ENCODE measurements around the gene FBXO36. TPM values are rescaled to one million over a fixed set of nuclear protein-coding genes. Genes with fewer than 3 reads are reported as not detected.

The FBXO36 gene
- total RNA-seq, 1 experiment from 2014 or later = 3.6 TPM

DNA sequence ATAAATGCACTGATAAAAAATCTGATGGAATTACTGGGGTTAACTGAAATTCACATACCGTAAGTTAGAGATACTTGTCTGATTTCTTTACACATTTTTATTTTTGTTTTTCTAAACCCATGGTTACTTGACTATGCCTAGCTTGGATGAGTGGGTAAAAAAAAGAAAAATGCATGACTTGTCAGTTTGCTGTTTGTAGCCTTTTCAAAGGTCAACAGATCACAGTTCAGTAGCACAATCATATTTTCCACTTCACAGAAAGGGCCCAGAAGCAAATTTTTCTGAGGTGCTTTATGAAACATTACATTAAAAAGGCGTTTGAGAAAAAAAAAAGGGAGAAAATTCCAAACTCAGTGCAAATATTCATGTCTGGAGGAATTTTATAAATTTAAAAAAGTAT, 130.0 kb downstream of the FBXO36 start:
- H3K4me3 ChIP-seq (ENCODE audit: low read length) = no peak overlapping the region
- H3K9me2 ChIP-seq (replicated peaks; ENCODE audit: low read length) = no peaks in the 10 kb centered on the region
- DNase-seq (no peak), ATAC-seq (no peak)
- H3K36me3 ChIP-seq (ENCODE audit: low read depth, low read length) = no peaks in the 10 kb centered on the region
- no peak overlapping the region for H3K9ac ChIP-seq (ENCODE audit: low read length)
- TF ChIP-seq EZH2phosphoT487 (IDR thresholded peaks at IDR 0.05; ENCODE audit: borderline replicate concordance, low read length) = no peak
- H3K4me2 ChIP-seq (ENCODE audit: low read length) = no peak overlapping the region
- H4K20me1 ChIP-seq (ENCODE audit: low read length) = no peaks in the 10 kb centered on the region
- H3K27me3 ChIP-seq (ENCODE audit: low read length) = no peaks in the 10 kb centered on the region
- ChIA-PET CTCF (no interaction called here), POLR2A (ENCODE audit: unreplicated experiment) (no interaction called here)
- intact Hi-C loops (cut with micrococcal nuclease) = no loop called here
- no peaks in the 10 kb centered on the region for H3F3A ChIP-seq (ENCODE audit: low read length, unreplicated experiment)
- H3K4me1 ChIP-seq (ENCODE audit: insufficient read depth, low read length) = peaks cover 27% of the 10 kb centered on the region
- no peaks in the 10 kb centered on the region for H3K79me2 ChIP-seq (ENCODE audit: low read length)
- no peak overlapping the region for H2AFZ ChIP-seq (ENCODE audit: low read length)
- no peaks in the 10 kb centered on the region for H3K9me3 ChIP-seq (ENCODE audit: low read length)
- no TSS peak for BruUV-seq (replicated peaks)
- no peak overlapping the region for H3K27ac ChIP-seq (ENCODE audit: low read length)

DNA sequence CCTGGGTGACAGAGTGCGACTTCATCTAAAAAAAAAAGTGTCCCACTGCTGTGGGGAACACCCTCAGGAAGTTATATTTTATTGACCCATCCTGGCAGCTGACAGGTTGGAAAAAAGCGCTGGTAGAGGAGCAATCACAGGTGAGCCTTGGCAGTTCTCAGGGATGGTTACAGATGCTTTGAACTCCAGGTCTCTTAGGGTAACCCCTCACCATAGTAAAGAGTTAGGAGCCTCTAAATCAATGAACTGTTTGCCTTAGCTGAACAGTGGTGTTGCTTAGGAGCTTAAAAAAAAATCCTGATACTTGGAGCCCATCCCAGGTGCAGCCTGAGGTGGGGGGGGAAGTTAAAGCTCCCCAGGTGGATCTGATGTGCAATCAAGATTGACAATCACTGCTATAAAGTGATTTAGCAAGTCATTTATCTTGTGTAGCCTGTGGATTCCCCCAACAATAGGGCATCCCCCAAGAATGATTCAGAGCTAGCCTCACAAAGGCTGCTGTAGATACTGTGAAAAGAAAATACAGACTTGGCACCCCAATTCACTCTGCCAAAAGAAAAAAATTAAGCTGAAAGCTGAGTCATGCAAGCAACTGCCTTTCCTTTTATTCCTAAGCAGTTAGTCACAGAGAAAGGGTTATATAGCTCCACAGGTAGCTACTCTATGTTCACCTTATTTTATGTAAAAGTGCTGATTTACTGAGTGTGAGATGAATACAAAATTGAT, 131.6 kb downstream of the FBXO36 start:
- Histone ChIP-seq H3K27ac (ENCODE audit: low read length) (peak overlapping the region; percentile 79), H3K36me3 (ENCODE audit: low read depth, low read length) (0 out of 2 replicates have a peak, but pooled peaks cover 1% of the 10 kb centered on the region), H3K9me3 (ENCODE audit: low read length) (no peaks in the 10 kb centered on the region), H3K4me2 (ENCODE audit: low read length) (peak overlapping the region; percentile 75), H3K9ac (ENCODE audit: low read length) (no peak overlapping the region; the same call in 1 of the 2 replicates), H4K20me1 (ENCODE audit: low read length) (no peaks in the 10 kb centered on the region), H2AFZ (ENCODE audit: low read length) (no peak overlapping the region), H3K4me1 (ENCODE audit: insufficient read depth, low read length) (peaks cover 27% of the 10 kb centered on the region), H3K4me3 (ENCODE audit: low read length) (no peak overlapping the region), H3K79me2 (ENCODE audit: low read length) (no peaks in the 10 kb centered on the region), H3K27me3 (ENCODE audit: low read length) (no peaks in the 10 kb centered on the region), H3F3A (ENCODE audit: low read length, unreplicated experiment) (no peaks in the 10 kb centered on the region), H3K9me2 (replicated peaks; ENCODE audit: low read length) (no peaks in the 10 kb centered on the region)
- ChIA-PET CTCF (interaction anchor here (0.7 to 0.9 kb wide), 2 partner anchors 13 to 106 kb away, joined by 3 to 18 read pairs; no protein-coding TSS in a partner anchor), POLR2A (ENCODE audit: unreplicated experiment) (interaction anchor here (0.6 to 0.7 kb wide), 3 partner anchors 32 to 65 kb away, joined by 3 to 10 read pairs (median 5); no protein-coding TSS in a partner anchor)
- intact Hi-C loops (cut with micrococcal nuclease) = no loop called here
- peak; percentile 88 for ATAC-seq
- DNase-seq = peak; percentile 85
- TF ChIP-seq EZH2 (IDR thresholded peaks at IDR 0.05; ENCODE audit: low read length, unreplicated experiment) (no peak), EZH2phosphoT487 (IDR thresholded peaks at IDR 0.05; ENCODE audit: borderline replicate concordance, low read length) (no peak)
- TF ChIP-seq, protein P1, sequence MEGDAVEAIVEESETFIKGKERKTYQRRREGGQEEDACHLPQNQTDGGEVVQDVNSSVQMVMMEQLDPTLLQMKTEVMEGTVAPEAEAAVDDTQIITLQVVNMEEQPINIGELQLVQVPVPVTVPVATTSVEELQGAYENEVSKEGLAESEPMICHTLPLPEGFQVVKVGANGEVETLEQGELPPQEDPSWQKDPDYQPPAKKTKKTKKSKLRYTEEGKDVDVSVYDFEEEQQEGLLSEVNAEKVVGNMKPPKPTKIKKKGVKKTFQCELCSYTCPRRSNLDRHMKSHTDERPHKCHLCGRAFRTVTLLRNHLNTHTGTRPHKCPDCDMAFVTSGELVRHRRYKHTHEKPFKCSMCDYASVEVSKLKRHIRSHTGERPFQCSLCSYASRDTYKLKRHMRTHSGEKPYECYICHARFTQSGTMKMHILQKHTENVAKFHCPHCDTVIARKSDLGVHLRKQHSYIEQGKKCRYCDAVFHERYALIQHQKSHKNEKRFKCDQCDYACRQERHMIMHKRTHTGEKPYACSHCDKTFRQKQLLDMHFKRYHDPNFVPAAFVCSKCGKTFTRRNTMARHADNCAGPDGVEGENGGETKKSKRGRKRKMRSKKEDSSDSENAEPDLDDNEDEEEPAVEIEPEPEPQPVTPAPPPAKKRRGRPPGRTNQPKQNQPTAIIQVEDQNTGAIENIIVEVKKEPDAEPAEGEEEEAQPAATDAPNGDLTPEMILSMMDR (conservative IDR thresholded peaks at IDR 0.05; ENCODE audit: low read depth, low read length) = no peak
- BruUV-seq (replicated peaks) = no TSS peak

DNA sequence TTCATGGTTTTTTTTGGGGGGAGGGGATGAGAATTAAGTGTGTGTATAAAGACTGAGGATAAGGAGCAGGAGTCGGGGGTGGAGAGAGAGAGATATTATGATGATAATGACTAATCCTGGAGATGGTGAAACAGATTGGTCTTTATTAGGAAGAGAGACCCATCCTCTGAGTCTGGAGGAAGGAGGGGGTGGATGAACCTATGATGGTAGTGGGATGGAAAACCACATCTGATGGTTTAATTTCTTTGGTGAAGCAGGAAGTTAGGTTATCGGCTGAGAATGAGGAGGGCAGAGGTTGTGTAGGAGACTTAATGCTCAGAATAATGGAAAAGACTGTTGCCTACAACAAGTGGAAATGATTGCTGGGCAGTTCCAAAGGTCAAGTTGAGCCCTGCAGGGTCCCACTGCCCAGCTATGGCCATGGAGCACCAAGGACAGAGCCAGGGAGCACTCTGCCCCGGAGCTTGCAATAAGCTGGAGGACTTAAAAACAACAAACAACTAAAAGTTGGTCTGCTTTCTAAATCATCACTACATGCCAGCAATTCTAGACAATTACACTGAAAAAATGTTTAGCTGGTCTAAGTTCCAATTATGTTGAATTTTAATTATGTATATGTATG, 138.5 kb downstream of the FBXO36 start:
- ChIA-PET CTCF (no interaction called here), POLR2A (ENCODE audit: unreplicated experiment) (no interaction called here)
- Histone ChIP-seq H3K9me2 (replicated peaks; ENCODE audit: low read length) (no peaks in the 10 kb centered on the region), H3K36me3 (ENCODE audit: low read depth, low read length) (0 out of 2 replicates have a peak, but pooled peaks cover 3% of the 10 kb centered on the region), H3K27ac (ENCODE audit: low read length) (no peak overlapping the region), H3K27me3 (ENCODE audit: low read length) (no peaks in the 10 kb centered on the region), H2AFZ (ENCODE audit: low read length) (no peak overlapping the region), H3K9ac (ENCODE audit: low read length) (no peak overlapping the region), H3K4me2 (ENCODE audit: low read length) (no peak overlapping the region), H3K9me3 (ENCODE audit: low read length) (no peaks in the 10 kb centered on the region), H3K79me2 (ENCODE audit: low read length) (peaks cover 5% of the 10 kb centered on the region; the same call in 1 of the 2 replicates), H3K4me1 (ENCODE audit: insufficient read depth, low read length) (no peaks in the 10 kb centered on the region), H3K4me3 (ENCODE audit: low read length) (no peak overlapping the region), H4K20me1 (ENCODE audit: low read length) (no peaks in the 10 kb centered on the region), H3F3A (ENCODE audit: low read length, unreplicated experiment) (no peaks in the 10 kb centered on the region)
- no peak for DNase-seq
- intact Hi-C loops (cut with micrococcal nuclease) = no loop called here
- BruUV-seq (replicated peaks) = no TSS peak
- TF ChIP-seq EZH2phosphoT487 (IDR thresholded peaks at IDR 0.05; ENCODE audit: borderline replicate concordance, low read length) (no peak), EZH2 (IDR thresholded peaks at IDR 0.05; ENCODE audit: low read length, unreplicated experiment) (no peak)
- TF ChIP-seq, protein P1 (conservative IDR thresholded peaks at IDR 0.05; ENCODE audit: low read depth, low read length) = no peak
- ATAC-seq = no peak

Other genes starting within 250 kb of the FBXO36 start
- 1.1 and 4.0 TPM in 2 replicates for gene DNER, start 207.9 kb upstream of the FBXO36 start, total RNA-seq (2014; rRNA removed)
- 113 and 147 TPM in 2 replicates for gene TRIP12, start 494 bp upstream of the FBXO36 start, total RNA-seq (2014; rRNA removed)
- gene SLC16A14, start 146.4 kb downstream of the FBXO36 start, total RNA-seq (2014; rRNA removed) = 12.4 and 14.4 TPM in 2 replicates

All from PC-3 (cell line).